Femur (tissue), 1 donor: ENCODE data around the gene FAAP20.

Experiments used
- DNase-seq: peaks from one replicate; pipeline ENCODE4 v3.0.0-alpha.2; 2017

The FAAP20 gene

DNA sequence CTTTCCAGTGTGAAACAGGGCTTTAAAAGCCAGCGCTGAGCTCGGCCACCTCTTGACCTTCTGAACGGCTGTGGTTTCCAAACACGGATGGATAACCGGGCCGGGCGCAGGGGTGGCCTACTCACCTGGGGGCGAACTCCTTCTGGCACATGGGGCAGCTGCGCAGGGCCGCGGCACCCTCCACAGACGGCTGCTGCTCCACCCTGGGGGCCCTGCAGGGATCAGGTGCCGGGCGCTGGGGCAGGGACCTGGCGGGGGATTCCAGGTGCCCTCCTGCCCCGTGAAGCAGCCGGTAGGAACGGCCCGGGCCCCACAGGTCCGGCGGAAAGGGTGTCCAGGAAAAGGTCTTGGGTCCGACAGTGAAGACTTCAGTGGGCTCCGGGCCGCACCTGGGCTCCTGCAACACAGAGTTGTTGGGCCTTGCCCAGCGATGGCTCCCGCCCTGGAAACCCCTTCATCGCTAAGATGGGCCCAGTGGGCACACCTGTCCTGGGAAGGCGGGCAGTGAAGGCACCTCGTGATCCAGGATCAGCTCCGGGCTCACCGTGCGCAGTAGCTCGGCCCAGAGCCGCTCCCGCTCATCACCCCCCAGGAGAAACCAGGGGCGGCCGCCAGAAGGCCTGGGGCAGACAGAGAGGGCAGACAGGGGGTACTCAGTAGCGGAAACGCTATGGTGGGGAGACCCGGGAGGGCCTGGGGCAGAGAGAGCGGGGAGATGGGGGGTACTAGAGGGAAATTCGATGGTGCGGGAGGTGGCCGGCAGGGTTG, 874 bp downstream of the FAAP20 start:
- DNase-seq = no peak

- peak; percentile 67 for DNase-seq
Observed at GRCh38 chr1:2192031-2192995, 2.3 kb downstream of the FAAP20 start.

DNA sequence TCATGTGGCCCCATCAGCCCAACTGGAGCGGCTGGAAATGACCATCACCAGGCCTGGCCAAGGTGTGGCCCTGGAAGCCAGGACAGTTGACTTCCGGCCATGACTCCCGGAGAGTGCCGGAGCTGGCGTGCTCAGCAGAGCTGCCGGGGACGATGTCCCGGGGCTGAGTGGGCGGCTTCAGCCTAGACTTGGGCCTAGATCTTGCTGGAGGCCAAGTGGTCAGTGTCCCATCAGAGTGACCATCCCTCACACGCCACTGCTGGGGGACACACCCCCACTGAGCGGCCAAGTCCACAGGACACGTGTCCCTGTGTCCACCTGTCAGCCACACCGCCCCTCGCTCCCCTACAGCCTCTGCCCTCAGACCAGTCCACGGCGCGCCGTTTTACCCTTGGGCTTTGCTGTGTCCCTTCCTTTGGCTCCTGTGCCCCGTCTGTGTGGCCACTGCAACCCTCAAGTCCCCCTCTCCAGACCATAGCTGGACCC, 4.0 kb downstream of the FAAP20 start:
- DNase-seq = peak; percentile 50

GRCh38 chr1:2189459-2190425, 4.8 kb downstream of the FAAP20 start:
- peak; percentile 97 for DNase-seq

- no peak for DNase-seq
Observed at GRCh38 chr1:2188336-2188735, 6.2 kb downstream of the FAAP20 start.

DNA sequence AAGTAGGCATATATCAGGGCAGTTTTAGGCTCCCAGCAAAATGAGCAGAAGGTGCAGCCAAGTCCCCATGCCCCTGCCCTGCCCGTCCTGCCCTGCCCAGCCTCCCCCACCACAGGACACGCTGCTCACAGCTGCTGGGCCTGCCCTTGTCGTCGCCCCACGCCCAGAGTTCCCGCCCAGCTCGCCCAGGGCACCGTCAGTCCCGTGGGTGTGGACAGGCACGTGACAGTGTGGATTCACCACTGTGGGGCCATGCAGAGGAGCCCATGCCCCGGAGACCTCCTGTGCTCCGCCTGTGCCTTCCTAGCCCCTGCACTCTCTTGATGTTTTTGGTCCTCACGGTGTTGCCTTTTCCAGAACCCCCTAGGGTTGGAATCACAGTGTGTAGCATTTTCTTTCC, 7.0 kb downstream of the FAAP20 start:
- DNase-seq = no peak

DNA sequence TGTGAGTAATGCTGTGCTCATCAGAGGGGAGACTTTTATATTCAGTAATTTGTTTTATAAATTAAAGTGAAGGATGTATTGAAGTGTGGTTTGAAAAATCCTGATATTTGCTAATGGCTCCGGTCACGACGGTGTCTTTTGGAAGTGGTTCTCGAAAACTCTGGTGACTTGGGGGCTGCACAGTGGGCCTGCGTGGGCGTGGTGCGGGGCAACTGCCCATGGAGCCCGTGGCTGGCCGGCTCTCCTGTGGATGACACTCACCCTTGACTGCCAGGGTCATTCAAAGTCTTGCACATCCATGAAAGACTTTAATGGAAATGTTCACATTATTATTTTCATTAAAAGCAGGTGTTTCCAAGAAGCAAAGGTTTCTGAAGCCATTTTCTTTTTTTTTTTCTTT, 7.7 kb downstream of the FAAP20 start:
- no peak for DNase-seq

DNA sequence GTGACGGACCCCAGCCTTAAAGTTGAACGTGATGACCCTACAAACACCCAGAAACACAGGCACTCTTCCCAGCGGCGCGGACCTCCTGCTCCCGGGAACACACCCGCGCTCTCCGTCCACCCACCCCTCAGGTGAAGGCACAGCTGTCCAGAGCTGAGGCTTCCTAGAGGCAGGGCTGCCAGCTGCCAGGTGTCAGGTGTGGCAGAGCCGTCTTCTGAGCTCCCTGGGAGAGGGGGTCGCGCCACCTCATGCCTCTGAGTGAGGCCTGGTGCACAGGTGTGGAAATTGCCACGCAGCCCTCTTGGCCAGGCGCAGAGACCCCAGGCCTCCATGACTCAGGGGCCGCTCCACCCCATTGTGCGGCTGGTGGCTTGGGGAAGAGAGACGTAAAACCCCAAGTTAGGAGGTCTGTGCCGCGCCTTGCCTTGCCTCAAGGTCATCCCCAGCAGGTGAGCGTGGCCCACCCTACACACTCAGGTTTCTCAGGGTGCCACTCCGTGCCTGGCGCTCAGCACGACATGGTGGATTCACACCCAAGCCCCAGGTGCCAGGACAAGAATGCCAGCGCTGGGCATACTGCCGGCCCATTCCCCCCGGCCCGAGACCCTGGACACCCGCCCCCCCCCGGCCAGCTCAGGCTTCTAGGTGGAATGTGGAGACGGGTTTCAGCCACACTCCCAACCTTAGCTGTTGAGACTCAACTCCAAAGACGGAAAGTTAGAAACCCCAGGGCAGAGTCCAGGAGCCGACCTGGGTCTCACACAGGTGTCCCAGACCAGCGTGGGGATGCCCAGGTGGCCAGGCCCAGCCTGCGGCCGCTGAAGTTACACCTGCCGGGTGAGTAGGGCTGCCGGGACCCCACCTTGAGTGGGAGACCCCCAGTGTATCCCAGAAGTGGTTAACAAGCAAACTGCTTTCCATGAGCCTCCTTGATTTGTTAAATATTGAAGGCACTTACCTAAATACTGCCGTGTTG, 8.4 kb downstream of the FAAP20 start:
- peak; percentile 21 for DNase-seq

GRCh38 chr1:2184934-2185333, 9.6 kb downstream of the FAAP20 start:
- DNase-seq = no peak

DNA sequence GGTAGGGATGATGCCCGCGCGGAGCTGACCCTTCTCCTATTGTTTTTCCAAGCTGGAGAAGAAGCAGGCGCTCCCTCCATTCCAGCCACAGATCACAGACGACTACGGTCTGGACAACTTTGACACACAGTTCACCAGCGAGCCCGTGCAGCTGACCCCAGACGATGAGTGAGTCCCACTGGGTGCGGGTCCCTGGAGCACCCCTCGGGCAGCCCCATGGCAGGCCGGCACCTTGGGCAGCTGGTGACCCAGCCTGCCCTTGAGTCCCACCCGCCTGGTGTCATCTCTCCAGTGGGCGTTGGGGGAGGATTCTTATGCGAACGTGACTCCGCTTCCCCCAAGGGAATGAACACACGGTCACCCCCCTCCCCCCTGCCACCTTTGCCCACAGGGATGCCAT, 10.0 kb downstream of the FAAP20 start:
- no peak for DNase-seq

DNA sequence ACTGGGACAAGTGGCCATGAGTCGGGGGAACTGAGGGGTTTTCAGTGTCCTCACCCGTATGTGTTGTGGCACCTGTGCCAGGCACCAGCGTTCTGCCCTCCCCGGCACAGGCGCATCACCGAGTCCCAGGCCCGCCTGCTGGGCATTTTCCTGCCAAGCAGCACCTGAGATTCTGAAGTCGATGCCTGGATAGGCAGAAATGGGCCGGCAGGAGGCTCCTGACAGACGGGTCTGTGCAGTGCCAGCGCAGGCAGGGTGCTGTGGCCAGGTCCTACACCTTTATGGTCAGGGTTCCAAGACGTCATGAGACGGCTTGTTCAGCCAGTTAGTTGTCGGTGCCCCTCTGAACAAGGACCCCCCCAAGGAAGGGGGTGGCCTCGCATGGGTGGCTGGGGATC, 10.6 kb downstream of the FAAP20 start:
- DNase-seq = no peak

GRCh38 chr1:2182376-2182775, 12.2 kb downstream of the FAAP20 start:
- DNase-seq = no peak

GRCh38 chr1:2181752-2182151, 12.8 kb downstream of the FAAP20 start:
- no peak for DNase-seq

DNA sequence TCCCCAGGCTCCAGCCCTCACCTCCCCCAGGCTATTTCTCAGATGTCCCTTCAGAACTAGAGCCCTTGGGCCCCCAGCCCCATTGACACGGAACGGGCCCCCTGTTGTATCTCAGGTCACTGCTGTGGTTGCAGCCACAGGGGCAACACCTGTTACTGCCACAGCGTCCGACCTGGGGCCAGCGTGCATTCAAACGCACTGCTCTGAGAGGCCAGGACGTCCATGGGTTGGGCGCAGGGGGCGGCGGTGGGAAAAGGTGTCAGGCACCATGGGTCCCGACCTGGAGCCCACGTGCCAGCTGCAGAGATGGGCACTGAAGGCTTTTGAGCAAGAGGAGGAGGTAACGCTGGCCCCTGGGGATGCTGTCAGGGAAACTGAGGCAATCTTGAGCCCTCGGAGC, 13.3 kb downstream of the FAAP20 start:
- DNase-seq = no peak

- no peak for DNase-seq
Observed at GRCh38 chr1:2180297-2181245, 14.0 kb downstream of the FAAP20 start.

DNA sequence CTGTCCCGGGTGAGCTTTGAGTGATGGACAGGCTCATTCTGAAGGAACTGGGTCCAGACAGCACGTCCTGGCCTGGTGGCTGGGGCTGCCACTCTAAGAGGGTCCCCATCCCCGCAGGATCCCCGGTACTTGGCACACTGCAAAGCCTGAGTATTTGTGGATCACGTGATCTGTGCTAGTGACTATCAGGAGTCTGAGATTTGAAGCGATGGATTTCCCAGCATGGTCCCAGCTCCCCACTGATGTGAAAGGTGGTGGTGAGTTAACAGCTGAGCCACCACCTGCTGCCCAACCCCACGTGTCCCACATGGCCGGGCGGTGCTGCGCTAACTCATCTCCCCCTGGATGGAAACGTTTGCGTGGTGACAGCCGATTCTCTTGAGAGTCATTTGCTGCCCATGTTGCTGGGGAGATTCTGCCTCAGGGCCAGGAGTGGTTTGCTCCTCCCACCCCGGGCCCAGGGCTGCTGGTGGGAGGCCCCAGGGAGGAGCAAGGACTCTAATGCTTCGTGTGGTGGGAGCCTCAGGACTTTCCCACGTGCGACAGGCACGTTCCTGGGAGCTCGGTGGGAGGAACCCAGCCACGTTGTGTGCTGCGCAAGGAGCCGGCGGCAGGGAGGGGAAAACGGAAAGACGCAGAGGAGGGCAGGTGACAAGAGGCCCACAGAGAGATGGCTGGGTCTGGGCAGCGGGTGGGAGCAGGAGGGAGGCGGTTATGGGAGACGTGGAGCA, 15.1 kb downstream of the FAAP20 start:
- DNase-seq = peak; percentile 37

DNA sequence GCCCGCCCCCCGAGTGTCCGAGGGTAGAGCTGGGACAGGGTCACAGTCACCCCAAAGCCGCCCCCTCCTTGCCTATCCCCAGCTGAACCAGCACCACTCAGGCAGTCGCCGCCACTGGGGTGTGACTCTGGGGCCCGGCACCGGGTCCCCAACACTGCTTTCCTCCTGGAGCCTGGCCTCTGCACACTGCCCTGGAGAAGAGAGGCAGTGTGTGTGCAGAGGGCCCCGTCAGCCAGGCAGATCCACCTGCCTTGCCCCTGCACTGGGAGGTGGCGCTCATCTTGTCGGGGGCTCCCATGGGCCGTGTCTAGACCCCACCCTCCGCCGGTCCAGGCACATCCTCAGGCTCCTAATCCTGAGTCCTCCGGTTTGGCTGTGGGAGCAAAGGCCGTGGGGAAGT, 15.7 kb downstream of the FAAP20 start:
- DNase-seq = no peak

- no peak for DNase-seq
Observed at GRCh38 chr1:2177946-2178538, 16.5 kb downstream of the FAAP20 start.

- DNase-seq = no peak
Observed at GRCh38 chr1:2177541-2177940, 17.0 kb downstream of the FAAP20 start.
